GM12801 (cell line): ENCODE measurements around the gene XXYLT1.

Experiments used
- CTCF ChIP-seq: IDR thresholded peaks from one replicate; pipeline ENCODE4 v1.5.1; 2011; ENCODE audit warnings: control low read depth; ENCODE audit not compliant: insufficient read length; ENCODE audit errors: extremely low read depth

The XXYLT1 gene

GRCh38 chr3:195296662-195297061 lies 25.7 kb upstream of the XXYLT1 start:
- TF ChIP-seq CTCF = no peak

- no peak for TF ChIP-seq CTCF
These were observed 20.2 kb upstream of the XXYLT1 start for GRCh38 chr3:195291121-195291520.

- no peak for TF ChIP-seq CTCF
These were observed 15.3 kb upstream of the XXYLT1 start for GRCh38 chr3:195286115-195286872.

GRCh38 chr3:195285372-195285771 lies 14.4 kb upstream of the XXYLT1 start:
- TF ChIP-seq CTCF = no peak

- no peak for TF ChIP-seq CTCF
These were observed 13.9 kb upstream of the XXYLT1 start for GRCh38 chr3:195284842-195285241.

GRCh38 chr3:195282961-195283360 lies 12.0 kb upstream of the XXYLT1 start:
- no peak for TF ChIP-seq CTCF

- TF ChIP-seq CTCF = no peak
These were observed 3.5 kb upstream of the XXYLT1 start for GRCh38 chr3:195274259-195274966.
